Nephron (organoid): Measurements from ENCODE around the gene CDC14B.

Source experiments
- H3K27ac Mint-ChIP-seq, 3 experiments: 2 replicates each; pipeline ENCODE4 v1.8.0; 2020; ENCODE audit warnings: mixed read lengths in 3 of 3, mild to moderate bottlenecking in 2 of 3, moderate library complexity in 1 of 3
- H3K27me3 Mint-ChIP-seq: 2 replicates; pipeline ENCODE4 v1.8.0; 2021; ENCODE audit warnings: low read depth, mild to moderate bottlenecking, moderate library complexity, mixed read lengths
- H3K36me3 Mint-ChIP-seq: 2 replicates; pipeline ENCODE4 v1.8.0; 2020; ENCODE audit warnings: low read depth, mixed read lengths
- H3K4me1 Mint-ChIP-seq: 2 replicates; pipeline ENCODE4 v1.8.0; 2020; ENCODE audit warnings: mixed read lengths
- H3K4me3 Mint-ChIP-seq, 3 experiments: 2 replicates each; pipeline ENCODE4 v1.8.0; 2020; ENCODE audit warnings: mild to moderate bottlenecking in 3 of 3, mixed read lengths in 3 of 3, moderate library complexity in 2 of 3
- H3K9me3 Mint-ChIP-seq: 2 replicates; pipeline ENCODE4 v1.8.0; 2020; ENCODE audit warnings: mixed read lengths
- TF ChIP-seq, protein P1 (sequence below), 3 experiments: fragments of 200-600 bp; sonication (generic); IDR thresholded peaks; one replicate each; pipeline ENCODE4 v1.5.0; 2021; ENCODE audit warnings: antibody characterized with exemption in 3 of 3; ENCODE audit not compliant: unreplicated experiment in 3 of 3

Gene CDC14B

DNA sequence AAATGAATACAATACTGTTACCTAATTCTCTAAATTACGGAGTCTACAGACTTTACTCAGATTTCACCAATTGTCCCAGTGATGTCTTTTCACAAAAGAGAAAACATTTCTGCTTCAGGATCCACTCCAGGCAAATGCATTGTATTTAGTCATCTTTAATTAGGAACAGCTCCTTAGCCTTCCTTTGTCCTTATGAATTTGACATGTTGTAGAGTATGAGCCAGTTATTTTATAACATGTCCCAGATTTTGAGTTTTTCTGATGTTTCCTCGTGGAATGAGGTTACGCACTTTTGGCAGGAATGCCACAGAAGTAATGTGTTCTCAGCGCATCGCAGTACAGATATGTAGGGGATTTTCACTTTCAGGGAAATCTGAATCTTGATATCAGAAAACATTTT lies 159.2 kb downstream of the CDC14B start:
- peaks cover 20% of the 10 kb centered on the region for H3K36me3 Mint-ChIP-seq
- no peaks in the 10 kb centered on the region for H3K27me3 Mint-ChIP-seq
- H3K27ac Mint-ChIP-seq, result peak overlapping the region in 2 of 3 experiments; percentile 34 to 49
- H3K4me3 Mint-ChIP-seq, result no peak overlapping the region
- H3K4me1 Mint-ChIP-seq, result peaks cover 12% of the 10 kb centered on the region
- no peaks in the 10 kb centered on the region for H3K9me3 Mint-ChIP-seq
- TF ChIP-seq, protein P1, sequence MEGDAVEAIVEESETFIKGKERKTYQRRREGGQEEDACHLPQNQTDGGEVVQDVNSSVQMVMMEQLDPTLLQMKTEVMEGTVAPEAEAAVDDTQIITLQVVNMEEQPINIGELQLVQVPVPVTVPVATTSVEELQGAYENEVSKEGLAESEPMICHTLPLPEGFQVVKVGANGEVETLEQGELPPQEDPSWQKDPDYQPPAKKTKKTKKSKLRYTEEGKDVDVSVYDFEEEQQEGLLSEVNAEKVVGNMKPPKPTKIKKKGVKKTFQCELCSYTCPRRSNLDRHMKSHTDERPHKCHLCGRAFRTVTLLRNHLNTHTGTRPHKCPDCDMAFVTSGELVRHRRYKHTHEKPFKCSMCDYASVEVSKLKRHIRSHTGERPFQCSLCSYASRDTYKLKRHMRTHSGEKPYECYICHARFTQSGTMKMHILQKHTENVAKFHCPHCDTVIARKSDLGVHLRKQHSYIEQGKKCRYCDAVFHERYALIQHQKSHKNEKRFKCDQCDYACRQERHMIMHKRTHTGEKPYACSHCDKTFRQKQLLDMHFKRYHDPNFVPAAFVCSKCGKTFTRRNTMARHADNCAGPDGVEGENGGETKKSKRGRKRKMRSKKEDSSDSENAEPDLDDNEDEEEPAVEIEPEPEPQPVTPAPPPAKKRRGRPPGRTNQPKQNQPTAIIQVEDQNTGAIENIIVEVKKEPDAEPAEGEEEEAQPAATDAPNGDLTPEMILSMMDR (IDR thresholded peaks at IDR 0.05; ENCODE audit: unreplicated experiment in 3 of 3), result no peak

DNA sequence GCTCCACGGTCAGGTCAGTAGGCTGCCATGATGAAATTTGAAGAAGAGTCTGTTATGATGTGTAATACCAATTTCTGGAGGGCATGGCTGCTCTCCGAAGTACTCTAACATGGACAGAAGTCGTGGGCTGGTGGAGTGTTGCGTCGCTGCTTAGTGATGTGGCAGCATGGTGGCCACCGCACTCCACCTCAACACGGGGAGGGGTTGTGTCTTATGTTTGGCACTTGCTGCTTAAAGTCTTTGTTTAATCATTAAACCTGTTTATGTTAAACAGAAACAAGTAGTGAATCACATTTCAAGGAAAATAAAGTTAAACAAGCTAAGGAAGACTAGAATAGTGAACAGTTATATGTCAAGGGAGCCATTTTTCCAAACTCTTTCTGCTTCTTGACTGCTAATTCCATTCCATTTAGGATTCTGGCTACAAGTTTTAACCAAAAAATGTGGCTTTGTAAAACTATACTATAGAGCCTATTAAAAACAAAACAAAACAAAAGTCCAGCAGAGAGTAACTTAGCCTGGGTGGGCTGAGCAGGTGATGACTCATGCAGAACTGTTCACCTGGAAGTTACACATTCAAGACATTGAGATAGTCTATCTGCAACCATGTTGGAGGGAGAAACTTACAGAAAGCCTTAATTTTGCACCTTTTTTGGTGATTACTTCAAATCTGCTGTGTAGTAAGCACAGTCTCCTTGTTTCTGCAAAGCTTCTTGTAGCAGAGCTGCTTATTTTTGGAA lies 160.2 kb downstream of the CDC14B start:
- TF ChIP-seq, protein P1 (IDR thresholded peaks at IDR 0.05; ENCODE audit: unreplicated experiment in 3 of 3), result no peak
- Mint-ChIP-seq H3K27ac (peak overlapping the region; percentile 63 to 86 (median 80)), H3K36me3 (peaks cover 15% of the 10 kb centered on the region), H3K4me1 (peaks cover 10% of the 10 kb centered on the region), H3K27me3 (no peaks in the 10 kb centered on the region), H3K4me3 (no peak overlapping the region), H3K9me3 (no peaks in the 10 kb centered on the region)

DNA sequence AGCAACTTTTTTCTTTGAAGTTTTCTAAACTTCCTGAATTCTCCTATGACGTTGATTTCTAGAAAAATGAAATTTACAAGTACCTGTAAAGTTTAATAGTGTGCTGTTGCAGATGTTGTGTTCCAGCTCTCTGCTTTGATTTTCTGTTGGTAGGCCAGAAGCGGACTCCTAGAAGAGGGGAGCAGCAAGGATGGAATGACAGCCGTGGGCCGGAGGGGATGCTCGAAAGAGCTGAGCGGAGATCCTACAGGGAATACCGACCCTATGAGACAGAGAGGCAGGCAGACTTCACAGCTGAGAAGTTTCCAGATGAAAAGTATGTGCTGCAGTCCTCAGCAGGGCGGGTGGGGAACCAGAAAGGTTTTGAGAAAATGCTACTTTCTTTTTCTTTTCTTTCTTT lies 161.4 kb downstream of the CDC14B start:
- H3K27me3 Mint-ChIP-seq, result no peaks in the 10 kb centered on the region
- H3K4me3 Mint-ChIP-seq, result no peak overlapping the region
- H3K27ac Mint-ChIP-seq, result peak overlapping the region in 1 of 3 experiments; percentile 32
- TF ChIP-seq, protein P1 (IDR thresholded peaks at IDR 0.05; ENCODE audit: unreplicated experiment in 3 of 3), result no peak
- H3K9me3 Mint-ChIP-seq, result no peaks in the 10 kb centered on the region
- H3K36me3 Mint-ChIP-seq, result peaks cover 15% of the 10 kb centered on the region
- peaks cover 9% of the 10 kb centered on the region for H3K4me1 Mint-ChIP-seq

DNA sequence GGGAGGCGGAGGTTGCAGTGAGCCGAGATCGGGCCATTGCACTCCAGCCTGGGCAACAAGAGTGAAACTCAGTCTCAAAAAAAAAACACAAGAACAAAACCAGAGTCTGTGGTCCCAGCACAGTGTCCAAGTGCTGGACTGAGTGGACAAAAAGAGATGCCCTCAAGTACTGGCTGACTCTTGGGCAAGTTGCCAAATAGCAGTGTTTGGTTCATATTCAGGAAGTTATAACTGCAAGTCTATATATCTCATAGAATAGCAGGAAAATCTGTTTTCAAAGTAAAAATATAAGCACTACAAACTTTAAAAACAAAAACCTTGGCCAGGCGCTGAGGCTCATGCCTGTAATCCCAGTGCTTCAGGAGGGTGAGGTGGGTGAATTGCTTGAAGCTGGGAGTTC lies 162.4 kb downstream of the CDC14B start:
- Mint-ChIP-seq H3K36me3 (peaks cover 15% of the 10 kb centered on the region), H3K4me1 (peaks cover 13% of the 10 kb centered on the region), H3K27ac (no peak overlapping the region), H3K9me3 (no peaks in the 10 kb centered on the region), H3K4me3 (no peak overlapping the region), H3K27me3 (no peaks in the 10 kb centered on the region)
- TF ChIP-seq, protein P1 (IDR thresholded peaks at IDR 0.05; ENCODE audit: unreplicated experiment in 3 of 3), result no peak

DNA sequence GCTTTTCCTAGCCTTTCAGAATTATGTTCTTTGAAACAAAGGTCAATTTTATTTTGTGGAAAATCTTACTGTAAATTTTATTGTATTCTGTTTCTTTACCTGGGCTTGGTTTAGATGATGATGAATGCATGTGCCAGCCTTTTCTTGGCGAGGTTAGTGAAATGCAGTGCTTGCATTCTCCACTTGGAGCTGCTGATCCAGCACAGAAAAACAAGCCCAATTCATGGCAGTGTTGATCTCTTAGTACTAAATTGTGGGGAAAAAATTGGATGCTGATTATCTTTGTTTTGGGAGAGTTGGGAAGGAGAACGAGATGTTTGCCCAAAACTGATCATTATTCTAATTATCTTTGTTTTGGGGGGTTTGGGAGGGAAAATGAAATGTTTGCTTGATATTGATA lies 166.0 kb downstream of the CDC14B start:
- Mint-ChIP-seq H3K27ac (no peak overlapping the region), H3K9me3 (no peaks in the 10 kb centered on the region), H3K4me3 (peak overlapping the region in 2 of 3 experiments; percentile 3 to 4), H3K4me1 (peaks cover 21% of the 10 kb centered on the region), H3K36me3 (peaks cover 4% of the 10 kb centered on the region), H3K27me3 (peaks cover 8% of the 10 kb centered on the region)
- TF ChIP-seq, protein P1 (IDR thresholded peaks at IDR 0.05; ENCODE audit: unreplicated experiment in 3 of 3), result peak; percentile 47 to 49 (median 48)
